Heart left ventricle (tissue), 16 donors: ENCODE data around the gene OR1C1. TPM values are rescaled to one million over a fixed set of nuclear protein-coding genes. Genes with fewer than 3 reads are reported as not detected.

ENCODE experiments used
- ATAC-seq, 4 donors: fragments of 200-7000 bp; cut with Tn5 transposase; one replicate each; pipeline ENCODE4 v1.9.1; 2020 to 2022; ENCODE audit warnings: moderate library complexity in 4 of 4, mild to moderate bottlenecking in 3 of 4, moderate number of reproducible peaks in 1 of 4
- DNase-seq, 5 donors: peaks; one replicate each; pipeline ENCODE4 v3.0.0-alpha.2; 2020
- H3K27ac ChIP-seq, 12 donors: fragments of 200-600 bp; sonication (generic) in 4 of 12; one replicate each; pipeline versions ENCODE4 v1.5.0 to v1.8.0; 2016 to 2022; ENCODE audit warnings: mild to moderate bottlenecking in 2 of 12
- H3K27me3 ChIP-seq, 9 donors: fragments of 200-600 bp; sonication (generic) in 2 of 9; one replicate each; pipeline versions ENCODE4 v1.5.1 to v1.8.0; 2016 to 2022; ENCODE audit warnings: mild to moderate bottlenecking in 3 of 9
- H3K36me3 ChIP-seq, 9 donors: fragments of 200-600 bp; sonication (generic) in 2 of 9; one replicate each; pipeline versions ENCODE4 v1.5.0 to v1.8.0; 2018 to 2022; ENCODE audit warnings: mild to moderate bottlenecking in 2 of 9
- H3K4me1 ChIP-seq, 12 donors: fragments of 200-600 bp; sonication (generic) in 4 of 12; one replicate each; pipeline versions ENCODE4 v1.5.0 to v1.8.0; 2016 to 2022; ENCODE audit warnings: mild to moderate bottlenecking in 3 of 12
- H3K4me3 ChIP-seq, 12 donors: fragments of 200-600 bp; sonication (generic) in 4 of 12; one replicate each; pipeline versions ENCODE4 v1.5.0 to v1.8.0; 2017 to 2022; ENCODE audit warnings: mild to moderate bottlenecking in 9 of 12, moderate library complexity in 4 of 12
- H3K9me3 ChIP-seq, 12 donors: fragments of 200-600 bp; sonication (generic) in 4 of 12; one replicate each; pipeline versions ENCODE4 v1.5.0 to v1.8.0; 2016 to 2022; ENCODE audit warnings: mild to moderate bottlenecking in 1 of 12
- CTCF ChIP-seq, 12 donors: fragments of 200-600 bp; sonication (generic) in 4 of 12; IDR thresholded peaks; one replicate each; pipeline versions ENCODE4 v1.5.0 to v1.8.0; 2018 to 2022; ENCODE audit warnings: antibody characterized with exemption in 12 of 12, mild to moderate bottlenecking in 5 of 12
- POLR2A ChIP-seq, 2 donors: fragments of 450-650 bp; IDR thresholded peaks; one replicate each; pipeline ENCODE4 v1.6.1; 2017; ENCODE audit warnings: antibody characterized with exemption in 2 of 2, mild to moderate bottlenecking in 2 of 2, moderate library complexity in 2 of 2
- WGBS, 4 donors: extraction: QIAGEN DNeasy Blood & Tissue Kit in 2 of 4; methylation state at CpG; one replicate each; pipeline versions ENCODE4 v1.1.5 to v1.1.7; 2013 to 2018; 5-methylcytosine and 5-hydroxymethylcytosine counted together
- intact Hi-C, 10 donors: fragments of 100-400 bp; cut with DNase I; formaldehyde crosslinking; loops; one replicate each; pipeline versions ENCODE4 v1.11.1 to v1.14.2; 2022
- polyA plus RNA-seq, 2 donors: library from polyadenylated mRNA; stranded (reverse); fragments of 200-250 nt; gene quantifications; one replicate each; pipeline ENCODE4 v1.2.3, GENCODE V29; 2013
- total RNA-seq, 9 donors: library from RNA; depleted of rRNA in 2 of 9; stranded (reverse); fragments of >200 nt in 2 of 9; fragmentation: NEBNext Ultra II Directional in 3 of 9; extraction: Animal tissue kit (Norgen Biotek cat#: 25700) in 3 of 9; gene quantifications; one replicate each; pipeline versions ENCODE4 v1.1.0 to v1.2.4, GENCODE V29; 2016 to 2023
- donor health status: ischemic (EF 13 %, LVEDD 7.1; RV severe dilation, severe dysfunction).
- donor health status: healthy with polysubstance abuse.
- donor health status: DM: no; HTN: yes; CAD: no.
- donor health status: DM: no; HTN: no; CAD: no.
- donor health status: ischemic (EF 25% LVEDD 6.9; RV normal size, moderate dysfunction).
- donor health status: ischemic (EF 25% LVEDD 5.7; RV mildly dilated, moderate dysfunction).
- donor health status: healthy.
- donor health status: DM: yes; HTN: yes; CAD: no.
- donor health status: ischemic (EF 35%, LVEDD 5.7; RV mildly dilated, moderate dysfunction).
- donor health status: nonischemic (EF 11% LVEDD 7.7; RV severe dilation, severe dysfunction).
- donor health status: DM: yes; HTN: yes; CAD: no.
- donor health status: PGD.
- donor health status: ischemic (EF 29% LVEDD 5.4; RV normal size, mild dysfunction).
- donor health status: nonischemic (EF 23%, LVEDD 6.1; RV moderate dilation, normal function).

The OR1C1 gene
- total and polyA plus RNA-seq, 11 donors, result not detected

- DNase-seq, result no peak
- Histone ChIP-seq H3K4me1 (no peaks in the 10 kb centered on the region), H3K27me3 (no peaks in the 10 kb centered on the region), H3K27ac (no peak overlapping the region), H3K9me3 (no peaks in the 10 kb centered on the region), H3K4me3 (no peak overlapping the region), H3K36me3 (no peaks in the 10 kb centered on the region)
- ATAC-seq, result no peak
- no peak for TF ChIP-seq CTCF (IDR thresholded peaks at IDR 0.05)
- no peak for TF ChIP-seq POLR2A (IDR thresholded peaks at IDR 0.05)
- 73 to 93% (median 84%) methylated on average over 2 of the region's 2 CpGs for WGBS, 4 donors
- intact Hi-C loops, result no loop called here
Observed at GRCh38 chr1:247740721-247741120, 19.6 kb downstream of the OR1C1 start.

GRCh38 chr1:247738315-247738714 lies 22.0 kb downstream of the OR1C1 start, which contains the start of gene OR14K1:
OR14K1 (plus strand) TSS chr1:247738615; CDS start chr1:247738615, 0 bp downstream.
- no peaks in the 10 kb centered on the region for H3K9me3 ChIP-seq
- no peaks in the 10 kb centered on the region for H3K36me3 ChIP-seq
- H3K27ac ChIP-seq, result no peak within 1 kb of the TSS
- 89 to 93% (median 91%) methylated on average over 1 of the region's 1 CpG for WGBS, 4 donors
- H3K27me3 ChIP-seq, result no peaks in the 10 kb centered on the region
- TF ChIP-seq CTCF (IDR thresholded peaks at IDR 0.05) (no peak), POLR2A (IDR thresholded peaks at IDR 0.05) (no peak)
- no peak for DNase-seq
- H3K4me1 ChIP-seq, result no peaks in the 10 kb centered on the region
- intact Hi-C loops, result loop anchor here in 1 of 10 donors (10.0 kb wide), 1 partner anchor 186 kb away; the partner anchor contains the start of genes OR2AJ1 and OR2T8
- no peak within 1 kb of the TSS for H3K4me3 ChIP-seq
- ATAC-seq, result no peak

- no peaks in the 10 kb centered on the region for H3K36me3 ChIP-seq
- no peak overlapping the region for H3K4me3 ChIP-seq
- TF ChIP-seq POLR2A (IDR thresholded peaks at IDR 0.05) (no peak), CTCF (IDR thresholded peaks at IDR 0.05) (no peak)
- H3K9me3 ChIP-seq, result peaks cover 0 to 30% (median 13%) of the 10 kb centered on the region in 12 donors
- WGBS, 4 donors, result 84 to 92% (median 90%) methylated on average over 4 of the region's 4 CpGs
- ATAC-seq (no peak), DNase-seq (no peak)
- H3K27me3 ChIP-seq, result no peaks in the 10 kb centered on the region
- no peaks in the 10 kb centered on the region for H3K4me1 ChIP-seq
- intact Hi-C loops, result no loop called here
- no peak overlapping the region for H3K27ac ChIP-seq
Observed at GRCh38 chr1:247721222-247721621, 39.1 kb downstream of the OR1C1 start.

- intact Hi-C loops, result no loop called here
- Histone ChIP-seq H3K27ac (no peak within 1 kb of the TSS), H3K27me3 (no peaks in the 10 kb centered on the region), H3K9me3 (peaks cover 0 to 18% (median 9%) of the 10 kb centered on the region in 12 donors), H3K4me1 (no peaks in the 10 kb centered on the region), H3K36me3 (no peaks in the 10 kb centered on the region), H3K4me3 (no peak within 1 kb of the TSS)
- DNase-seq (no peak), ATAC-seq (no peak)
- WGBS, 4 donors, result 76 to 92% (median 83%) methylated on average over 3 of the region's 3 CpGs
- TF ChIP-seq CTCF (IDR thresholded peaks at IDR 0.05) (no peak), POLR2A (IDR thresholded peaks at IDR 0.05) (no peak)
Observed at GRCh38 chr1:247716546-247716945, 43.8 kb downstream of the OR1C1 start, which contains the start of gene OR6F1. OR6F1 (minus strand) TSS chr1:247716646; CDS start chr1:247712755, 3,891 bp downstream.
